ENCODE data around the gene RIMKLB. TPM values are rescaled to one million over a fixed set of nuclear protein-coding genes. Genes with fewer than 3 reads are reported as not detected.

The RIMKLB gene
- polyA plus RNA-seq, 3 donors: 1.0 to 6.6 (median 1.2) TPM

DNA sequence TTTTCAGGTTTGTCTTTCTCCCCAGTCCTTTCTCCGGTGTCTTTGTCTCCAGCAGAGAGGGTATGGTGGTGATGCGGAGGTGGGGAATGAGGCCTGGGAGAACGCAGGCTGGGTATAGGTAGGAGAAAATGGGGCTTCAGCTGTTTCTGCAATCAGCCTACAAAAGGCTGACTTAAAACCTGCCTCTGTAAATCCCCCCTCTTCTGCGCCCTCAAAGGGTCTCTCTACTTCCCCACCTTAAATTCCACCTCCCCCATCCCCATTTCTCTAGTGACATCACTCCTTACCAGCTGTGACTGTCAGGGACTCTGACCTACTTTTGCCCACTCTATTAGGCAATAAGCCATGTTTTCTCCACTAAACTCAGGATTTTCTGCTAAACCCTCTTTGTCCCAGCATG is 8.1 kb upstream of the RIMKLB start:
- DNase-seq: no peak
- H3K4me2 ChIP-seq (replicated peaks; ENCODE audit: extremely low read depth, low read length, poor library complexity, severe bottlenecking): no peak overlapping the region
- TF ChIP-seq, protein P1, sequence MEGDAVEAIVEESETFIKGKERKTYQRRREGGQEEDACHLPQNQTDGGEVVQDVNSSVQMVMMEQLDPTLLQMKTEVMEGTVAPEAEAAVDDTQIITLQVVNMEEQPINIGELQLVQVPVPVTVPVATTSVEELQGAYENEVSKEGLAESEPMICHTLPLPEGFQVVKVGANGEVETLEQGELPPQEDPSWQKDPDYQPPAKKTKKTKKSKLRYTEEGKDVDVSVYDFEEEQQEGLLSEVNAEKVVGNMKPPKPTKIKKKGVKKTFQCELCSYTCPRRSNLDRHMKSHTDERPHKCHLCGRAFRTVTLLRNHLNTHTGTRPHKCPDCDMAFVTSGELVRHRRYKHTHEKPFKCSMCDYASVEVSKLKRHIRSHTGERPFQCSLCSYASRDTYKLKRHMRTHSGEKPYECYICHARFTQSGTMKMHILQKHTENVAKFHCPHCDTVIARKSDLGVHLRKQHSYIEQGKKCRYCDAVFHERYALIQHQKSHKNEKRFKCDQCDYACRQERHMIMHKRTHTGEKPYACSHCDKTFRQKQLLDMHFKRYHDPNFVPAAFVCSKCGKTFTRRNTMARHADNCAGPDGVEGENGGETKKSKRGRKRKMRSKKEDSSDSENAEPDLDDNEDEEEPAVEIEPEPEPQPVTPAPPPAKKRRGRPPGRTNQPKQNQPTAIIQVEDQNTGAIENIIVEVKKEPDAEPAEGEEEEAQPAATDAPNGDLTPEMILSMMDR (IDR thresholded peaks at IDR 0.05): no peak
- no peak overlapping the region for H3K4me3 ChIP-seq (replicated peaks in 1 of 3; ENCODE audit: low read depth in 2 of 3, low read length in 3 of 3)
- H3K27me3 Mint-ChIP-seq (ENCODE audit: low read depth in 3 of 3): peaks cover 4 to 10% (median 5%) of the 10 kb centered on the region in 3 donors
- H3K27ac Mint-ChIP-seq: peak overlapping the region in 1 of 7 donors; percentile 8
- no peaks in the 10 kb centered on the region for H3K79me2 ChIP-seq (ENCODE audit: insufficient read depth, low read length)
- no peaks in the 10 kb centered on the region for H4K20me1 ChIP-seq (ENCODE audit: insufficient read depth, low read length)
- no peaks in the 10 kb centered on the region for H3K27me3 ChIP-seq (ENCODE audit: control insufficient read depth in 2 of 2, insufficient read depth in 2 of 2, low read length in 2 of 2)
- no peak overlapping the region for H3K27ac ChIP-seq (ENCODE audit: low read depth in 1 of 2, low read length in 2 of 2)
- H3K36me3 ChIP-seq (replicated peaks in 1 of 2; ENCODE audit: control insufficient read depth in 1 of 2, insufficient read depth in 2 of 2, low read length in 2 of 2): no peaks in the 10 kb centered on the region
- H3K4me3 Mint-ChIP-seq: no peak overlapping the region
- no peaks in the 10 kb centered on the region for H3K36me3 Mint-ChIP-seq
- H3K9ac ChIP-seq (ENCODE audit: insufficient read depth, low read length, poor library complexity, severe bottlenecking): no peak overlapping the region
- no peak overlapping the region for H2AFZ ChIP-seq (ENCODE audit: insufficient read depth, low read depth, low read length, poor library complexity, severe bottlenecking)
- H3K4me1 ChIP-seq (ENCODE audit: control insufficient read depth in 1 of 2, insufficient read depth in 2 of 2, low read length in 2 of 2): peaks cover 19 to 20% of the 10 kb centered on the region in 2 donors
- H3K9me3 ChIP-seq (replicated peaks in 1 of 2; ENCODE audit: control insufficient read depth in 1 of 2, insufficient read depth in 1 of 2, low read length in 2 of 2): no peaks in the 10 kb centered on the region
- peaks cover 22% of the 10 kb centered on the region for H3K4me1 Mint-ChIP-seq
- whole genome bisulfite sequencing (ENCODE audit: insufficient coverage): 82% methylated on average over 1 of the region's 4 CpGs
- intact Hi-C loops (cut with micrococcal nuclease): loop anchor here (10.0 kb wide), 3 partner anchors 165 to 345 kb away; no protein-coding TSS in a partner anchor
- no peaks in the 10 kb centered on the region for H3K9me3 Mint-ChIP-seq

DNA sequence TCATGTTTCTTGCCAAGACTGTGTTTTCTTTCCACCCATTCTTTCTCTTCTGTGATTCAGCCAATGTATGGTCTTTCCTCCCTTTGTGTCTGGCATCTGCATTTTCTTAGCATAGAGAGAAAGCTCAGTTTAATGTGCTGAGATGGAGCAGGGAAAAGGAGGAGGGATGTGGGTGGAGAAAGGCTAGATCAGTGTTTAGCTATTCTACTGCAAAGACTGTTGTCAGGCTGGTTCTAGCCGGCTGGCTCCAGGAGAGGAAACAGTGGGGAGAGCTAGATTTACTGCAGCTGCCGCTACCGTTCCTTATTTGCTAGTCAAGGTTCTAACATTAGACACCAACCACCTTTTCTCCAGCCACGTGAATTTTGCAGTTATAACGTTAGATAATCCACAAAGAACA is 5.2 kb upstream of the RIMKLB start:
- H3K4me3 ChIP-seq (replicated peaks in 1 of 3; ENCODE audit: low read depth in 2 of 3, low read length in 3 of 3): no peak overlapping the region
- Mint-ChIP-seq H3K4me1 (peaks cover 25% of the 10 kb centered on the region), H3K4me3 (no peak overlapping the region), H3K36me3 (no peaks in the 10 kb centered on the region), H3K27me3 (ENCODE audit: low read depth in 3 of 3) (peaks cover 12 to 25% (median 24%) of the 10 kb centered on the region in 3 donors), H3K27ac (no peak overlapping the region), H3K9me3 (peaks cover 0 to 4% (median 0%) of the 10 kb centered on the region in 7 donors)
- WGBS (ENCODE audit: insufficient coverage): no CpG with 5 or more reads among the region's 5 CpGs
- peaks cover 16 to 17% of the 10 kb centered on the region in 2 donors for H3K4me1 ChIP-seq (ENCODE audit: control insufficient read depth in 1 of 2, insufficient read depth in 2 of 2, low read length in 2 of 2)
- intact Hi-C loops (cut with micrococcal nuclease): no loop called here
- no peaks in the 10 kb centered on the region for H3K79me2 ChIP-seq (ENCODE audit: insufficient read depth, low read length)
- no peaks in the 10 kb centered on the region for H3K9me3 ChIP-seq (replicated peaks in 1 of 2; ENCODE audit: control insufficient read depth in 1 of 2, insufficient read depth in 1 of 2, low read length in 2 of 2)
- H2AFZ ChIP-seq (ENCODE audit: insufficient read depth, low read depth, low read length, poor library complexity, severe bottlenecking): peak overlapping the region; percentile 9
- no peaks in the 10 kb centered on the region for H3K36me3 ChIP-seq (replicated peaks in 1 of 2; ENCODE audit: control insufficient read depth in 1 of 2, insufficient read depth in 2 of 2, low read length in 2 of 2)
- TF ChIP-seq, protein P1 (IDR thresholded peaks at IDR 0.05): no peak
- no peak for DNase-seq
- H4K20me1 ChIP-seq (ENCODE audit: insufficient read depth, low read length): no peaks in the 10 kb centered on the region
- no peak overlapping the region for H3K27ac ChIP-seq (ENCODE audit: low read depth in 1 of 2, low read length in 2 of 2)
- no peak overlapping the region for H3K9ac ChIP-seq (ENCODE audit: insufficient read depth, low read length, poor library complexity, severe bottlenecking)
- peaks cover 3 to 6% of the 10 kb centered on the region in 2 donors for H3K27me3 ChIP-seq (ENCODE audit: control insufficient read depth in 2 of 2, insufficient read depth in 2 of 2, low read length in 2 of 2)
- no peak overlapping the region for H3K4me2 ChIP-seq (replicated peaks; ENCODE audit: extremely low read depth, low read length, poor library complexity, severe bottlenecking)

All from CD14-positive monocyte (primary cell).